HG02840 (cell line): ENCODE measurements around the gene SFPQ.
"Not testable (repeated sequence)": the region's sequence is repeated elsewhere in the genome, so short reads cannot be mapped to it uniquely, and the experiment has no call there.

Experiments
- ATAC-seq: cut with Tn5 transposase; IDR thresholded peaks from one replicate; pipeline ENCODE4 v1.9.1; 2021; ENCODE audit warnings: mild to moderate bottlenecking, moderate library complexity, moderate number of reproducible peaks; ENCODE audit not compliant: unreplicated experiment, low FRiP score

SFPQ gene

GRCh38 chr1:35145892-35146549, 46.9 kb downstream of the SFPQ start:
- ATAC-seq = not testable (repeated sequence)

- no peak for ATAC-seq
Observed at GRCh38 chr1:35143737-35144508, 49.0 kb downstream of the SFPQ start.

DNA sequence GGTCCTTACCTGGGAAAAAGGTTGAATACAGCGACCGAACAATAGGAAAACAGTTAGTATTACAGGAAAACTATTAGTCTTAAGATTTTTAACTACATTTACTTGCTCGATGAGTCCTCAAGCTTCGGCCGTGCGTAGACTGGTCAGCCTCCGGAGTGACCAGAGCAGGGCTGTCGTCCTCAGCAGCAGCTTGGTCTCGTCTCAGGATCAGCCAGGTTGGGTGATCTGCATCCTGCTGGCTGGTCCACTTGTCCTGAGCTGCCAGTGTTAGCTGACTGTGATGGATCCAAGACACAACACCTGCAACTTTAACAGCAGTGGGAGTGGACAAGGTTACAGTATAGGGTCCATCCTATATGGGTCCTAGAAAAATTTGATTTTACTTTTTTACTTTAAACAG, 50.2 kb downstream of the SFPQ start:
- not testable (repeated sequence) for ATAC-seq

GRCh38 chr1:35142294-35142693, 50.7 kb downstream of the SFPQ start:
- not testable (repeated sequence) for ATAC-seq

DNA sequence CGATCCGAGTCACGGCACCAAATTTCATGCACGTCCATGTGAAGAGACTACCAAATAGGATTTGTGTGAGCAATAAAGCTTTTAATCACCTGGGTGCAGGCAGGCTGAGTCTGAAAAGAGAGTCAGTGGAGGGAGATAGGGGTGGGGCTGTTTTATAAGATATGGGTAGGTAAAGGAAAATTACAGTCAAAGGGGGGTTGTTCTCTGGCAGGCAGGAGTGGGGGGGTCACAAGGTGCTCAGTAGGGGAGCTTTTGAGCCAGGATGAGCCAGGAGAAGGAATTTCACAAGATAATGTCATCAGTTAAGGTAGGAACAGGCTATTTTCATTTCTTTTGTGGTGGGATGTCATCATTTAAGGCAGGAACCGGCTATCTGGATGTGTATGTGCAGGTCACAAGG, 55.4 kb downstream of the SFPQ start:
- not testable (repeated sequence) for ATAC-seq

DNA sequence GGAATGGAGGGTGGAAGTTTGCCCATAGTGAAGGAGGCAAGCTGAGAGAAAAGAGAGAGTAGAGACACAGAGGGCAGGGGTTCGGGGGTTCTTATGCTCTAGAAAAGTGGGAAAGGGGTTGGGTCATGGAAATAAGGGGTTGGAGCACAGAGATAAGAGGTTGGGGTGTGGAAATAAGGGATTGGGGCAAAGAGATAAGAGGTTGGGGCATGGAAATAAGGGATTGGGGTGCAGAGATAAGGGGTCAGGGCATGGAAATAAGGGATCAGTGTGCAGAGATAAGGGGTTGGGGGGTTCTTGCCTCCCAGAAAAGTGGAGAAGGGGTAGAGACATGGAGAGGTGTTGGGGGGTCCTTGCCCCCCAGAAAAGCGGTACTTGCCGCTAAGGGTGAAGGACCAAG, 56.2 kb downstream of the SFPQ start:
- no peak for ATAC-seq
